Endothelial cell of umbilical vein (primary cell): ENCODE measurements around the gene NINJ2. TPM values are rescaled to one million over a fixed set of nuclear protein-coding genes. Genes with fewer than 3 reads are reported as not detected.

ENCODE experiments used
- BruUV-seq: library from RNA; stranded (reverse); fragments of 400-500 nt; replicated peaks from 2 replicates; lab custom pipeline; 2021; lab: Mats Ljungman, UMichigan
- CTCF ChIA-PET: fragments of 300-600, 350-600 bp; sonication (Branson Sonifier 250); formaldehyde crosslinking; loops from one replicate; lab custom pipeline; 2021; ENCODE audit warnings: antibody characterized with exemption, inconsistent platforms; lab: Charles Lee
- POLR2A ChIA-PET: fragments of 300-600, 350-600 bp; sonication (Branson Sonifier 250); formaldehyde crosslinking; loops from one replicate; lab custom pipeline; 2021; ENCODE audit warnings: antibody characterized with exemption, inconsistent platforms; lab: Charles Lee
- DNase-seq: peaks from one replicate; pipeline ENCODE4 v3.0.0-alpha.2; 2011; ENCODE audit warnings: low read depth, low spot score
- FAIRE-seq: peaks from 2 replicates; lab custom pipeline; 2011; peaks lifted over from hg19 to GRCh38; lab: Jason Lieb, UNC
- H2AFZ ChIP-seq: 2 replicates; pipeline ENCODE4 v1.6.0; 2012; ENCODE audit warnings: low read depth, low read length, control low read depth, inconsistent platforms
- H3K27ac ChIP-seq: 2 replicates; pipeline ENCODE4 v1.5.1; 2011; ENCODE audit warnings: low read depth, mild to moderate bottlenecking, control low read depth, low read length, moderate library complexity; ENCODE audit not compliant: insufficient read depth
- H3K27me3 ChIP-seq, 2 experiments: 2 replicates each; pipeline versions ENCODE4 v1.6.0 to v1.6.1; 2011; ENCODE audit warnings: low read length in 2 of 2, mixed read lengths in 1 of 2; ENCODE audit not compliant: control insufficient read depth in 2 of 2, insufficient read depth in 2 of 2
- H3K36me3 ChIP-seq, 2 experiments: 2 replicates in 1 of 2; 3 replicates in 1 of 2; pipeline ENCODE4 v1.5.1; 2011; ENCODE audit warnings: low read length in 2 of 2, mild to moderate bottlenecking in 1 of 2, moderate library complexity in 1 of 2; ENCODE audit not compliant: control insufficient read depth in 2 of 2, insufficient read depth in 2 of 2; ENCODE audit errors: extremely low read depth in 1 of 2
- H3K4me1 ChIP-seq: 3 replicates; pipeline ENCODE4 v1.5.1; 2011; ENCODE audit warnings: mild to moderate bottlenecking, low read length; ENCODE audit not compliant: control insufficient read depth, insufficient read depth; ENCODE audit errors: extremely low read depth
- H3K4me2 ChIP-seq: 2 replicates; pipeline ENCODE4 v1.6.1; 2011; ENCODE audit warnings: low read length, control low read depth, mixed read lengths; ENCODE audit not compliant: insufficient read depth
- H3K4me3 ChIP-seq, 3 experiments: fragments of 200-600 bp in 1 of 3; sonication (generic), shearing (Covaris generic) in 1 of 3; replicated peaks in 1 of 3; 2 replicates each; pipeline ENCODE4 v1.5.1; 2011 to 2016; ENCODE audit warnings: control low read depth in 3 of 3, low read length in 3 of 3, mild to moderate bottlenecking in 2 of 3, inconsistent platforms in 1 of 3, low read depth in 1 of 3, moderate library complexity in 1 of 3; ENCODE audit not compliant: insufficient read depth in 1 of 3
- H3K79me2 ChIP-seq: 2 replicates; pipeline ENCODE4 v1.6.0; 2012; ENCODE audit warnings: low read length, inconsistent platforms; ENCODE audit not compliant: control insufficient read depth, insufficient read depth
- H3K9ac ChIP-seq: replicated peaks from 2 replicates; pipeline ENCODE3; 2011; ENCODE audit warnings: low read length, control low read depth; ENCODE audit not compliant: insufficient read depth; ENCODE audit errors: extremely low read depth
- H3K9me1 ChIP-seq: replicated peaks from 3 replicates; pipeline ENCODE4 v1.6.0; 2011; ENCODE audit warnings: mild to moderate bottlenecking, low read length; ENCODE audit not compliant: control insufficient read depth, insufficient read depth; ENCODE audit errors: extremely low read depth
- H3K9me3 ChIP-seq: replicated peaks from 2 replicates; pipeline ENCODE4 v1.5.1; 2012; ENCODE audit warnings: low read length, inconsistent platforms; ENCODE audit not compliant: control insufficient read depth, insufficient read depth
- H4K20me1 ChIP-seq: replicated peaks from 2 replicates; pipeline ENCODE3; 2011; ENCODE audit warnings: mild to moderate bottlenecking, low read length; ENCODE audit not compliant: control insufficient read depth, insufficient read depth; ENCODE audit errors: extremely low read depth
- CTCF ChIP-seq, 2 donors: IDR thresholded peaks; 1 replicate in 1 of 2; 2 replicates in 1 of 2; pipeline ENCODE4 v1.5.1; 2011; ENCODE audit warnings: low read length in 2 of 2, mild to moderate bottlenecking in 2 of 2, moderate library complexity in 2 of 2, control low read depth in 1 of 2, inconsistent platforms in 1 of 2, low read depth in 1 of 2; ENCODE audit not compliant: insufficient read depth in 1 of 2; ENCODE audit errors: extremely low read depth in 1 of 2
- EZH2 ChIP-seq: IDR thresholded peaks from 2 replicates; pipeline ENCODE4 v1.6.1; 2012; ENCODE audit warnings: borderline replicate concordance, low read depth, mild to moderate bottlenecking, moderate library complexity, low read length, inconsistent platforms; ENCODE audit not compliant: severe bottlenecking
- FOS ChIP-seq: IDR thresholded peaks from 2 replicates; pipeline ENCODE4 v1.6.1; 2011; ENCODE audit warnings: mild to moderate bottlenecking, low read length, moderate library complexity, borderline replicate concordance; ENCODE audit not compliant: insufficient read depth
- GATA2 ChIP-seq: IDR thresholded peaks from 2 replicates; pipeline ENCODE4 v1.7.0; 2011; ENCODE audit warnings: low read depth, mild to moderate bottlenecking, moderate library complexity, mixed read lengths, low read length; ENCODE audit not compliant: insufficient read length, insufficient read depth
- JUN ChIP-seq: IDR thresholded peaks from 2 replicates; pipeline ENCODE4 v1.6.1; 2011; ENCODE audit warnings: borderline replicate concordance, low read depth; ENCODE audit not compliant: insufficient read length, insufficient read depth
- MYC ChIP-seq: IDR thresholded peaks from one replicate; pipeline ENCODE4 v1.6.1; 2011; ENCODE audit warnings: mild to moderate bottlenecking, low read depth, low read length
- POLR2A ChIP-seq: IDR thresholded peaks from 2 replicates; pipeline ENCODE4 v1.6.1; 2012; ENCODE audit warnings: low read depth, mild to moderate bottlenecking, control low read depth, low read length
- POLR2AphosphoS5 ChIP-seq: IDR thresholded peaks from 2 replicates; pipeline ENCODE4 v1.6.1; 2012; ENCODE audit warnings: low read depth, mild to moderate bottlenecking, control low read depth, low read length, moderate library complexity; ENCODE audit not compliant: insufficient read depth
- dilution Hi-C: fragments of 300-500 bp; cut with MboI; formaldehyde crosslinking; loops from one replicate; pipeline ENCODE4 v1.15.0; 2019; ENCODE audit warnings: low sequenced_read_pairs; ENCODE audit not compliant: extremely low pct_ligation_motif_present
- intact Hi-C: fragments of 100-400 bp; cut with micrococcal nuclease; formaldehyde crosslinking; loops from one replicate; pipeline ENCODE4 v1.10.0; 2022
- polyA plus RNA-seq, 4 experiments: library from polyadenylated mRNA; depleted of rRNA in 3 of 4; stranded (reverse) in 3 of 4; unstranded in 1 of 4; fragments of >200 nt; gene quantifications; 2 replicates each; pipeline versions ENCODE4 v1.2.1 to v1.2.3, GENCODE V29; 2011 to 2012; ENCODE audit warnings: missing spikeins in 1 of 4
- total RNA-seq: library from RNA; stranded (reverse); gene quantifications from 2 replicates; pipeline ENCODE4 v1.2.3, GENCODE V29; 2021
- TF ChIP-seq, protein P1 (sequence below): IDR thresholded peaks from 2 replicates; pipeline ENCODE4 v1.6.1; 2011; ENCODE audit not compliant: insufficient read depth, insufficient read length

Gene NINJ2
- total and polyA plus RNA-seq, 2 donors (not counting 3 experiments of a cell fraction or from before 2014, with no cell fraction given): 0.75 to 4.4 TPM

- intact Hi-C loops: no loop called here
- Histone ChIP-seq H3K36me3 (no peaks in the 10 kb centered on the region), H3K4me1 (no peaks in the 10 kb centered on the region), H3K79me2 (no peaks in the 10 kb centered on the region), H3K27me3 (peaks cover 13 to 16% of the 10 kb centered on the region in 2 experiments), H3K4me3 (no peak overlapping the region), H3K9me3 (no peaks in the 10 kb centered on the region), H4K20me1 (no peaks in the 10 kb centered on the region), H3K9ac (no peak overlapping the region), H3K27ac (no peak overlapping the region), H3K9me1 (no peaks in the 10 kb centered on the region), H3K4me2 (no peak overlapping the region), H2AFZ (no peak overlapping the region)
- FAIRE-seq (no peak), DNase-seq (no peak)
- dilution Hi-C loops: no loop called here
- CTCF ChIA-PET: interaction anchor here (1.0 to 1.1 kb wide), 2 partner anchors 18 to 93 kb away, joined by 3 to 4 read pairs; partner anchors contain the start of gene WNK1
- no TSS peak for BruUV-seq
- TF ChIP-seq FOS (no peak), GATA2 (no peak), CTCF (IDR thresholded peaks at IDR 0.05; ENCODE audit: extremely low read depth in 1 of 2, insufficient read depth in 1 of 2, low read depth in 1 of 2, low read length in 2 of 2) (no peak), POLR2A (no peak), JUN (no peak), EZH2 (no peak), MYC (no peak), POLR2AphosphoS5 (no peak)
- TF ChIP-seq, protein P1, sequence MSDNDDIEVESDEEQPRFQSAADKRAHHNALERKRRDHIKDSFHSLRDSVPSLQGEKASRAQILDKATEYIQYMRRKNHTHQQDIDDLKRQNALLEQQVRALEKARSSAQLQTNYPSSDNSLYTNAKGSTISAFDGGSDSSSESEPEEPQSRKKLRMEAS: no peak
- POLR2A ChIA-PET: no interaction called here
Measured at GRCh38 chr12:659090-659683, 4.1 kb downstream of the NINJ2 start.
